Activated CD4-positive, alpha-beta T cell treated with anti-CD3 and anti-CD28 coated beads for 24 hours (primary cell): ENCODE measurements around the gene ADGRG6.

ENCODE experiments used
- DNase-seq, 2 donors: peaks; one replicate each; pipeline ENCODE4 v3.0.0-alpha.2; 2020; ENCODE audit warnings: low read depth in 2 of 2

Gene ADGRG6

GRCh38 chr6:142376115-142376514, 74.3 kb downstream of the ADGRG6 start:
- DNase-seq, result no peak

GRCh38 chr6:142376800-142377496, 75.1 kb downstream of the ADGRG6 start:
- no peak for DNase-seq

DNA sequence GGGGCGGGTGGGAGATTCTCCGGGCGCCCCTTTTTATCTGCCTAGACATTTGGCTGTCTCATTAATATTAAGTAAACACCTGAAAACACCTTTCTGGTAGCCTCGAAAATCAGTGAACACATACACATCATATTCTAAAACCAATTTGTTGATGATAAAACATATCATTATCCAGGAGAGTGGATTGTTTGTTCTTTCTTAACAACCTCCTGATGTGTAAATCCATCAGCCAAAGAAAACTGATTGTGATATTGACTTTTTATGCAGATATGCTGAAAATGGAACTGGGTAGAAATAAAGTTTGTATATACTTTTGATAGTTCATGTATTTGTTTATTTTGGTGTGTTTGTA, 75.7 kb downstream of the ADGRG6 start:
- DNase-seq, result no peak

GRCh38 chr6:142378138-142378875, 76.5 kb downstream of the ADGRG6 start:
- no peak for DNase-seq

GRCh38 chr6:142380626-142381025, 78.8 kb downstream of the ADGRG6 start:
- no peak for DNase-seq

GRCh38 chr6:142381181-142381580, 79.4 kb downstream of the ADGRG6 start:
- no peak for DNase-seq

DNA sequence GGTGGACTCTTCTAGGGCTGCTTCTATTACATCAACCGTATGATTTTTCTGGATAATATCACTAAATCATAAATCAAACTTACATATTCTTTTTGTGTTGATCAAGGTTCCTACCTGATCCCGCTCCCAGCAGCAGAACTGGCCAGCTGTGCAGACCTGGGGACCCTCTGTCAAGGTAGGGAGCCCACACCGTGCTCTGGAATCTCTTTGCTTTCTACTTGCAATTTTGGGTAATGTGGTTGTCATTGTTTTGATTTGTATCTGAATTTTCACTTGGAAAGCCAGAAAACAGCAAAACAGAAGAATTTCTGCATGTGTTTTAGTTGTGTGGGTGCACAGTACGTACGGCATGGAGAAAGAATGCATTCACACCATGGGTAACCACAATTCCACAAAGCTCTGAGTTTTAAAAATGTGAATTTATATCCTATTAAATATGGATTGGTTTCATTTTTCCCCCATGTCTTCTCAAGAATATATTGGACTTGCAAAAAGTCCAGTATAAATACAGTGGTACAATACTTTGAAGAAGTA, 80.1 kb downstream of the ADGRG6 start:
- no peak for DNase-seq

- DNase-seq, result no peak
These were observed 82.9 kb downstream of the ADGRG6 start for GRCh38 chr6:142384519-142385254.

DNA sequence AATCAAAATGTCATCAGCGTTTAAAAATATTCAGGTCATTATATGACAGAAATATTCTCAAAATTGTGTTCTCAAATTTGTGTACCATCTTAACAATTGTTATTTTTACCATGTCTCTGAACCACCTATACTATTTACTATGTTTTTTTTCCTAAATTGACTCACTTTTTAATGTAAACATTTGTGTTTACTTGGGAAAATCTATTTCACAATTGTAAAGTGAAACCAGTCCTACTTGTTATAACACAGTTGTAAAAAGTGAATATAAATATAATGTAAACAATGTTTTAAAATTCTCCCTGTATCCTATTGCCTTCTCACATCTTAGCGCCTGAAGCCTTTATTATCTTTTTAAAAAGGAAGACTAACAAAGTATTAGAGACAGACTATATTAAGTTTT, 83.5 kb downstream of the ADGRG6 start:
- DNase-seq, result no peak

DNA sequence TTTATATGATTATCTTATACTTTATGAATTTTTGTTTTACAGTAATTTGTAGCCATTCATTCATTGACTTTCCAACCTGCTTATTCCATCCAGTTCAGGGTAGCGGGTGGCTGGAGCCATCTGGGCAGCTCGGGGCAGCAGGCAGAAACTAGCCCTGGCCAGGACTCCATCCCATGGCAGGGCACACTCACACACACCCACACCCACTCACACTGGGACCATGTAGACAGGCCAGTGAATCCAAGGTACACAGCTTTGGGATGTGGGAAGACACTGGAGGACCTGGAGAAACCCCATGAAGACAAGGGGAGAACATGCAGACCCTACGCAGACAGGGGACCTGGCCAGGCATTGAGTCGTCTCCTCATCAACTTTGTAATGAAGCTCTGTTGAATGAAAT, 84.8 kb downstream of the ADGRG6 start:
- no peak for DNase-seq

GRCh38 chr6:142387997-142388815, 86.4 kb downstream of the ADGRG6 start:
- DNase-seq, result no peak

- no peak for DNase-seq
These were observed 93.5 kb downstream of the ADGRG6 start for GRCh38 chr6:142395266-142395665.

DNA sequence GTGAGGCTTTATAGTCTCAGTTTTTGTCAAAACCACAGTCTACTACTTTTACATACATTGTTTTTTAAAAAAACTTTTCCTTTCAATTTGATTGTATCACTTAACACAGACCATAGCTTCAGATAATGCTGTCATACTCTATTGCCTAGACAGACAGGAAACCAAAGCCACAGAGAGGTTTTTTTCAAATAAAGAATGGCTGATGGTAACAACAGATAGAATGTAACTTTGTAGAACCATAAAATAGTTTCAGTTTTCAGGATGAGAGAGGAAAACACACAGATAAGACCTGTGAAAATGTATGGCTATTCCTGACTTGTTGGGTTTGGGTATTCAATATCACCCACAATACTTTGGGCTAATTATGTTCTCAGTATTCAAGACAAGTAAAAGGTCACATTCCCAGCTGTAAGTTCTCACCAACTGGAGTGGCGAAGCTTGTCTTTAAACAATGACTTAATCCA, 94.0 kb downstream of the ADGRG6 start:
- no peak for DNase-seq

GRCh38 chr6:142398353-142398752, 96.5 kb downstream of the ADGRG6 start:
- no peak for DNase-seq

DNA sequence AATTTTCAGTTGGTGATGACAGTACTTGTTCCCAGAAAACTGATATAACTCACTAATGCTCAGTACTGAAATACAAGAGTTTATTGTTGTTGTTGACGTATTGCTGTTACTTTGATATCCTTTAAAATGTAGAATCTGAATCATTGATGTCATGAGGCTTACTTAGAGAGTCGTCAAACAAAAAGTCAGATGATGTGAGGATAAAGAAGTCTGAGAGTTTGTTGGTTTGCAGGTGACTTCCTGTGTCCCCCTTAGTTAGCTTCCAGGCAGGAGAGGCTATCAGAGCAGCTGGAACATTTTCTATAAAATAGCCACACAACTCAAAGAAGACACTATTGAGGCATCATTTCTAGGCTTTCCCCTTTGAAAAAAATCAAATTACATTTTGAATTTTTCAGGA, 97.9 kb downstream of the ADGRG6 start:
- no peak for DNase-seq

DNA sequence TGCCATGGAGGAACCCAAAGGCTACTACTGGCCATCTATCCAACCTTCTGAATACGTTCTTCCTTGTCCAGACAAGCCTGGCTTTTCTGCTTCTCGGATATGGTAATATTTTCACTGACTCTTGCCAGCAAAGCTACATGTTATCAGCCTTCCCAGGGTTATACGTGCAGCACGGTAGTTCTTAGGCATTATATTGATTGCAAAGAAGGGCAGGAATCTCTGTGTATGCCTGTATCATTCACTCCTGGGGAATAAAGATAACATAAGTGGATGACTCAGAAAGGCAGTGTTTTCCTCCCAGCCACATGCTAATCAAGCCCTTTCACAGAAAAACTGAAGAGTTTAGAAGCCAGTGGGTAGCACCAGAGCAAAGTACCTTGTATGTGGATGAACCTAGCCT, 98.7 kb downstream of the ADGRG6 start:
- DNase-seq, result no peak

DNA sequence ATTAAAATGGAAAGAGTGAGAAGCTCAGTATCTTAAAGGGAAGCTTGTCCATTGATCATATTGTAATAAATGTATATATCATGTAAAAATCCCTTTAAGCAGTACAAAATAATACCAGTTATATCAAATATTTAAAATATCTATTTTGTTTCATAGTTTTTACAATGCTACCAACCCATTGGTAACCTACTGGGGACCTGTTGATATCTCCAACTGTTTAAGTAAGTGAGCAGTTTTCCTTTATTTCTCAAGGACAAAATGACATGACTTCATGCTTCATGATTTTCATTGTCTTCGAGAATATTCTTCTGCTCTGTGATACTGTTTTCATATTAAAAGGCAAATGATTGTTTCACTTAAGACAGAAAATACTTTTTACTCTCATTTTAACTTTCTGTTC, 100.0 kb downstream of the ADGRG6 start:
- DNase-seq, result no peak

DNA sequence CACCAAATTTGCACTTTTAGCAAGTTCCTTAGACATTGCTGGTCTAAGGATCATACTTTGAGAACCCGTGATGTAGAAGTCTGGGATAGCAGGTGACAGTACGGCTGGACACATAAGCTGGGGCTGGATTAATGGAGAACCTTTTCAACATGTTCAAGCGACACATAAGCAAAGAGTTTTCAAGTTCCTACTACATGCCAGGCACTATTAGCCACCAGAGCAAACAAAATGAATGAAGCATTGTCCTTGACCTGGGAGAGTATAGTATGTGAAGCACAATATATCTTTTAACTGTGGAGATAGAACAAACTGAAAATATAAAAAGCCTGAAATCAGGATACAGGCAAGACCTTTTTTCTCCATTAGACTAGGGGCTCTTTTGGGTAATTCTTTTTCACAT, 102.9 kb downstream of the ADGRG6 start:
- no peak for DNase-seq

DNA sequence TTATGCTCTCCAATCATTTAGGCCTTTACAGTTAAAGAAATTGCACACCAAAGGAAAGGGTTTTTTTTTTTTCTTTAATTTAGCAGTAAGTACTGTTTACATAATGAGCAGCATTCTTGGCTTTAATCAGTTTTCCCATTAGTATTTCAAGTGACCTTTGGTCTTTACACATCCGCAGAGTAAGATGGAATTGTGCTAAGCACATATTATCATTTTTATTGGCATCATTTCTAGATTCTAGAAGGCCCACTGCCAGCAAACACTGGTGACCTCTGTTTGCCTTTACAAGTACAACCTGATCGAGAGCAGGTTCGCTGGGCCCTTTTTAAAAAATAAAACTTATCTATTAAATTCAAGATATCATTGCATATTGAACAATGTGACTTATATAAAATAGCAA, 104.3 kb downstream of the ADGRG6 start:
- DNase-seq, result no peak

GRCh38 chr6:142407685-142408273, 106.0 kb downstream of the ADGRG6 start:
- no peak for DNase-seq

DNA sequence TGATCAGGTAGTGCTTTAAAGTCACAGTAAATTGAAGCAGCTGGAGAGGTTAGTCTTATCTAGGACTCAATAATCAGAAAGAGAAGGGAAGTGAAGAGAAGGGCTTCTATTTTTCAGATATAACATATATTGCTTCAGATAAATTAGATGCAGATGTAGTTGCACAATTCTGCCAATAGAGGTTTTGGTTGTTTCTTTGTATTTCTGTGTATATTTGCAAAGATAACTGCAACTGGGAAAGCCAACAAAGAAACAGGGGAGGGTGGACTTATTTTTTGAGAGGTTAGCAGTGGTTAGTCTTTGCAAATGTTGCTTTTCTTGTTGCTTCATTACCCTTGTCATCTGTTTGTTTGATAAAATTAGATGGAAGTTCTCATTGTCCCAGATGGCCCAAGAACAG, 106.6 kb downstream of the ADGRG6 start:
- DNase-seq, result no peak
